DOHH2 (cell line): ENCODE measurements around the gene SYNPO2L.

Experiments
- EZH2phosphoT487 ChIP-seq: fragments of 200-600 bp; sonication (generic); IDR thresholded peaks from 2 replicates; pipeline ENCODE4 v1.6.1; 2017; ENCODE audit warnings: borderline replicate concordance, mild to moderate bottlenecking, antibody characterized with exemption, low read length, moderate library complexity, mixed read lengths
- TF ChIP-seq, protein P1 (sequence below): fragments of 200-600 bp; sonication (generic); IDR thresholded peaks from one replicate; pipeline ENCODE4 v1.5.1; 2014; ENCODE audit warnings: antibody characterized with exemption, mild to moderate bottlenecking, low read depth, low read length; ENCODE audit not compliant: poor library complexity, severe bottlenecking

DNA sequence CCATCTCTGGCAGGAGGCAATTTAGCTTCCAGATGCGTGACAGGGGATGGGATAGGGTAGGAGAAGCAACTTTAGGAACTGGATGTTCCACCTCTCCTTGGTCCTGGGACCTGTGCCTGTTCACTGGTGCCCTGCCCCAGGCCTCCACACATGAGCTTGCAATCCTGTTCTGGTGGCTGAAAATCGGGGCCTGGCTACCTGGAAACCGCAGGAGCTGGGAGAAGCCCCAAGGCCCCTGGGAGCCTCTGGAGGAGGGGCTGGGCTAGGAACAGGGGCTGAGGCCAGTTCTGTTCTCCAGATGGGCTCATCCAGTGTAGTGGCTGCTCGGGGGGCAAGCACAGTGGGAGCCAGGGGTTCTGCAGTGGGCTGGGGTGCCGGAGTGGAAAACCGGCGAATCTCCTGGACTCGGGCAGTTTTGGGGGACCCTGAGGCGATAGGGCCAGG lies 9.2 kb downstream of the SYNPO2L start:
- TF ChIP-seq, protein P1, sequence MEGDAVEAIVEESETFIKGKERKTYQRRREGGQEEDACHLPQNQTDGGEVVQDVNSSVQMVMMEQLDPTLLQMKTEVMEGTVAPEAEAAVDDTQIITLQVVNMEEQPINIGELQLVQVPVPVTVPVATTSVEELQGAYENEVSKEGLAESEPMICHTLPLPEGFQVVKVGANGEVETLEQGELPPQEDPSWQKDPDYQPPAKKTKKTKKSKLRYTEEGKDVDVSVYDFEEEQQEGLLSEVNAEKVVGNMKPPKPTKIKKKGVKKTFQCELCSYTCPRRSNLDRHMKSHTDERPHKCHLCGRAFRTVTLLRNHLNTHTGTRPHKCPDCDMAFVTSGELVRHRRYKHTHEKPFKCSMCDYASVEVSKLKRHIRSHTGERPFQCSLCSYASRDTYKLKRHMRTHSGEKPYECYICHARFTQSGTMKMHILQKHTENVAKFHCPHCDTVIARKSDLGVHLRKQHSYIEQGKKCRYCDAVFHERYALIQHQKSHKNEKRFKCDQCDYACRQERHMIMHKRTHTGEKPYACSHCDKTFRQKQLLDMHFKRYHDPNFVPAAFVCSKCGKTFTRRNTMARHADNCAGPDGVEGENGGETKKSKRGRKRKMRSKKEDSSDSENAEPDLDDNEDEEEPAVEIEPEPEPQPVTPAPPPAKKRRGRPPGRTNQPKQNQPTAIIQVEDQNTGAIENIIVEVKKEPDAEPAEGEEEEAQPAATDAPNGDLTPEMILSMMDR: no peak
- TF ChIP-seq EZH2phosphoT487: no peak
